ENCODE results near the gene CLDN20. TPM values are rescaled to one million over a fixed set of nuclear protein-coding genes. Genes with fewer than 3 reads are reported as not detected.

The CLDN20 gene
- total and polyA plus RNA-seq, 2 of the 8 experiments (the other 6 are each of a cell fraction or from before 2014, with no cell fraction given), result not detected

DNA sequence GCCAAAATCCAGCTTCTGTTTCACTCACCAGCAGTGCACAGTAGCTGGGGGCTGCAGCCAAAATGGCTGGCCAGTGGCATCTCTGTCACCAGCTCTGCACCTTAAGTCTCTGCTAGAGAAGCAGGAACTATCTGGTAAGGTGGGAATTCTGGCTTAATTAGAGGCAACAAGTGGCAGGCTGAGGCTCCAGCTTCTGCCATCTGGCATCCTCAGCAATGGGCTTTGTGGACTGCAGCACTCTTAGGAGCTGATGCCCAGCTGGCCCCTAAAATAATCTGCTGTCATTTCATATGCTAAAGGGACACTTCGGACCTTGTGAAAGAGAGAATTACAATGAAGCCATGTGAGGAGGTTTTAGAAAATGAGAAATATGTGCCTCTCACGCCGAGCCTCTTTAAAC lies 4.6 kb upstream of the CLDN20 start:
- Histone ChIP-seq H3K14ac (ENCODE audit: insufficient read length) (no peak overlapping the region), H2AK5ac (ENCODE audit: low read depth, low read length) (no peak overlapping the region), H2AFZ (ENCODE audit: low read length) (no peak overlapping the region), H3K4me3 (ENCODE audit: extremely low read depth in 1 of 4, insufficient read depth in 2 of 4, low read depth in 3 of 4, low read length in 4 of 4) (no peak overlapping the region), H3K23me2 (ENCODE audit: low read depth, low read length) (no peaks in the 10 kb centered on the region), H3K27ac (ENCODE audit: low read depth, low read length) (no peak overlapping the region), H4K8ac (ENCODE audit: extremely low read depth, insufficient read depth, low read length) (no peak overlapping the region), H4K91ac (replicated peaks; ENCODE audit: insufficient read length, low read length) (no peak overlapping the region), H2BK120ac (replicated peaks; ENCODE audit: low read depth, low read length) (no peak overlapping the region), H3K18ac (ENCODE audit: extremely low read depth, low read length) (no peak overlapping the region), H2BK20ac (ENCODE audit: low read length) (no peak overlapping the region), H2BK12ac (ENCODE audit: low read depth, low read length) (no peak overlapping the region), H4K5ac (ENCODE audit: insufficient read length, low read depth, low read length) (no peak overlapping the region), H3K23ac (ENCODE audit: insufficient read length) (no peak overlapping the region), H3K56ac (replicated peaks; ENCODE audit: insufficient read length, low read depth, low read length) (no peak overlapping the region), H3K4me2 (ENCODE audit: insufficient read depth in 1 of 2, low read depth in 2 of 2, low read length in 2 of 2) (no peak overlapping the region), H4K20me1 (replicated peaks in 1 of 2; ENCODE audit: control insufficient read depth in 1 of 2, insufficient read depth in 2 of 2, low read length in 2 of 2) (peaks cover 2 to 3% of the 10 kb centered on the region in 2 experiments), H3K79me2 (ENCODE audit: control insufficient read depth in 1 of 2, insufficient read depth in 2 of 2, low read length in 2 of 2) (peaks cover 3 to 4% of the 10 kb centered on the region in 2 experiments; a peak in 1 of 4 replicates), H3K79me1 (ENCODE audit: low read depth, low read length) (no peaks in the 10 kb centered on the region; the same call in 1 of the 2 replicates), H3K27me3 (replicated peaks in 1 of 4; ENCODE audit: control insufficient read depth in 3 of 4, extremely low read depth in 1 of 4, insufficient read depth in 3 of 4, low read length in 3 of 4) (no peaks in the 10 kb centered on the region), H3K9ac (replicated peaks in 1 of 4; ENCODE audit: extremely low read depth in 1 of 4, low read depth in 3 of 4, low read length in 3 of 4) (no peak overlapping the region), H3K4me1 (replicated peaks in 1 of 4; ENCODE audit: control insufficient read depth in 3 of 4, insufficient read depth in 4 of 4, low read length in 3 of 4) (peaks cover 2 to 8% (median 3%) of the 10 kb centered on the region in 4 experiments; a peak in 3 of 7 replicates), H3K4ac (replicated peaks; ENCODE audit: insufficient read length, low read depth, low read length) (no peak overlapping the region), H2BK5ac (ENCODE audit: low read depth, low read length) (no peak overlapping the region), H3K36me3 (ENCODE audit: control insufficient read depth in 2 of 4, insufficient read depth in 4 of 4, low read length in 3 of 4) (peaks cover 12 to 64% (median 42%) of the 10 kb centered on the region in 4 experiments), H2BK15ac (ENCODE audit: low read length) (no peak overlapping the region), H3K9me3 (ENCODE audit: insufficient read depth in 2 of 2, low read depth in 1 of 2, low read length in 1 of 2) (no peaks in the 10 kb centered on the region)
- ChIA-PET CTCF (ENCODE audit: partially characterized antibody) (interaction anchor here (1.1 to 6.4 kb wide), 7 partner anchors 8 to 330 kb away, joined by 3 to 72 read pairs (median 4); no protein-coding TSS in a partner anchor), POLR2A (ENCODE audit: partially characterized antibody) (interaction anchor here (0.6 to 1.8 kb wide), 2 partner anchors 9 to 334 kb away, joined by 3 to 5 read pairs; no protein-coding TSS in a partner anchor)
- FAIRE-seq (no peak), DNase-seq (ENCODE audit: low read depth in 1 of 2, low spot score in 2 of 2) (no peak)
- WGBS, 2 experiments (ENCODE audit: extremely low coverage in 1 of 2, insufficient coverage in 1 of 2, insufficient read length in 1 of 2, insufficient replicate concordance in 2 of 2, low coverage in 1 of 2, low lambda C conversion rate in 2 of 2, missing lambda C conversion rate in 1 of 2), result 97% methylated on average over 3 of the region's 3 CpGs; no CpG with 5 or more reads in 1 of the 2 experiments
- no peak for TF ChIP-seq HDAC2 (IDR thresholded peaks at IDR 0.05; ENCODE audit: borderline replicate concordance in 1 of 2, low read depth in 2 of 2, low read length in 2 of 2)
- no peak for TF ChIP-seq ASH2L (IDR thresholded peaks at IDR 0.05; ENCODE audit: low read length)
- no peak for TF ChIP-seq CBX5 (IDR thresholded peaks at IDR 0.05; ENCODE audit: low read depth, low read length)
- no peak for TF ChIP-seq SIN3A (conservative IDR thresholded peaks at IDR 0.05 in 1 of 2, IDR thresholded peaks at IDR 0.05 in 1 of 2; ENCODE audit: low read depth in 1 of 2, low read length in 2 of 2)
- no peak for TF ChIP-seq RXRA (IDR thresholded peaks at IDR 0.05; ENCODE audit: insufficient read depth, low read depth, low read length)
- no peak for TF ChIP-seq CHD2 (IDR thresholded peaks at IDR 0.05; ENCODE audit: low read length)
- TF ChIP-seq, protein P1, sequence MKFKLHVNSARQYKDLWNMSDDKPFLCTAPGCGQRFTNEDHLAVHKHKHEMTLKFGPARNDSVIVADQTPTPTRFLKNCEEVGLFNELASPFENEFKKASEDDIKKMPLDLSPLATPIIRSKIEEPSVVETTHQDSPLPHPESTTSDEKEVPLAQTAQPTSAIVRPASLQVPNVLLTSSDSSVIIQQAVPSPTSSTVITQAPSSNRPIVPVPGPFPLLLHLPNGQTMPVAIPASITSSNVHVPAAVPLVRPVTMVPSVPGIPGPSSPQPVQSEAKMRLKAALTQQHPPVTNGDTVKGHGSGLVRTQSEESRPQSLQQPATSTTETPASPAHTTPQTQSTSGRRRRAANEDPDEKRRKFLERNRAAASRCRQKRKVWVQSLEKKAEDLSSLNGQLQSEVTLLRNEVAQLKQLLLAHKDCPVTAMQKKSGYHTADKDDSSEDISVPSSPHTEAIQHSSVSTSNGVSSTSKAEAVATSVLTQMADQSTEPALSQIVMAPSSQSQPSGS (IDR thresholded peaks at IDR 0.05; ENCODE audit: low read length), result no peak
- no peak for TF ChIP-seq RFX5 (IDR thresholded peaks at IDR 0.05; ENCODE audit: borderline replicate concordance, low read depth, low read length)
- TF ChIP-seq POLR2AphosphoS5 (IDR thresholded peaks at IDR 0.05; ENCODE audit: low read depth, low read length), result no peak; the same call in 1 of the 2 replicates
- no peak for TF ChIP-seq CREB1 (IDR thresholded peaks at IDR 0.05)
- TF ChIP-seq SIRT6 (IDR thresholded peaks at IDR 0.05; ENCODE audit: low read length), result no peak
- TF ChIP-seq HDAC6 (IDR thresholded peaks at IDR 0.05; ENCODE audit: low read depth, low read length), result no peak
- TF ChIP-seq CBX8 (IDR thresholded peaks at IDR 0.05; ENCODE audit: borderline replicate concordance, low read depth, low read length), result no peak

All from H1 (cell line).